ENCODE data around the gene LAMB2. TPM values are rescaled to one million over a fixed set of nuclear protein-coding genes. Genes with fewer than 3 reads are reported as not detected.

The LAMB2 gene
- total RNA-seq, 1 donor from 2014 or later: 16.6 TPM

DNA sequence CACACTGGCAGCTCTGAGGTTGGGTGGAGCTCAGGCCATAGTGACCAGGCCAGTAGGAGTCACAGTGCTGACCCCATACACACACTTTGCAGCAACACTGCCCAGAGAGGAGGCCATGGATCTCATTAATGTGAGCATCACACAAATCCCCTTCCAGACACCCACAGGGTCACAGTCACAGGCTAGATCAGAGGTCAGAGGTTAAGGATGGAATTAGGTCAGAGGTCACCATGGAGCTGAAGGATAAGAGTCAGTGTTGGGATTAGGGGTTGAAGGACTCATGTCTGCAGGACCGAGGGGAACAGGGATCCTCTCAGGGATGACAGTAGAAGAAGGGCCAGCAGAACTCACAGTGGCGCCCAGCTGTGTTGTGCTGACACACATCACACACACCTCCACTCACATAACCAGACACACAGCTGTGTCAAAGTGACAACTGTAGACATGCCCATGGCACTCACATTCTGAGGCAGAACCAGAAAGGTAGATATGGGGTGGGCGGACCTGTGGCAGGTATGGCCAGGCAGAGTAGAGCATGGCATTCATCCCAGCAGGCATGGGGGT lies 20.6 kb upstream of the LAMB2 start:
- Mint-ChIP-seq H3K27me3 (ENCODE audit: unreplicated experiment) (no peaks in the 10 kb centered on the region), H3K9me3 (ENCODE audit: unreplicated experiment) (peaks cover 2% of the 10 kb centered on the region), H3K27ac (ENCODE audit: unreplicated experiment) (no peak overlapping the region), H3K4me1 (ENCODE audit: low read depth, unreplicated experiment) (peaks cover 3% of the 10 kb centered on the region), H3K36me3 (ENCODE audit: unreplicated experiment) (no peaks in the 10 kb centered on the region), H3K4me3 (ENCODE audit: unreplicated experiment) (no peak overlapping the region)
- TF ChIP-seq, protein P1, sequence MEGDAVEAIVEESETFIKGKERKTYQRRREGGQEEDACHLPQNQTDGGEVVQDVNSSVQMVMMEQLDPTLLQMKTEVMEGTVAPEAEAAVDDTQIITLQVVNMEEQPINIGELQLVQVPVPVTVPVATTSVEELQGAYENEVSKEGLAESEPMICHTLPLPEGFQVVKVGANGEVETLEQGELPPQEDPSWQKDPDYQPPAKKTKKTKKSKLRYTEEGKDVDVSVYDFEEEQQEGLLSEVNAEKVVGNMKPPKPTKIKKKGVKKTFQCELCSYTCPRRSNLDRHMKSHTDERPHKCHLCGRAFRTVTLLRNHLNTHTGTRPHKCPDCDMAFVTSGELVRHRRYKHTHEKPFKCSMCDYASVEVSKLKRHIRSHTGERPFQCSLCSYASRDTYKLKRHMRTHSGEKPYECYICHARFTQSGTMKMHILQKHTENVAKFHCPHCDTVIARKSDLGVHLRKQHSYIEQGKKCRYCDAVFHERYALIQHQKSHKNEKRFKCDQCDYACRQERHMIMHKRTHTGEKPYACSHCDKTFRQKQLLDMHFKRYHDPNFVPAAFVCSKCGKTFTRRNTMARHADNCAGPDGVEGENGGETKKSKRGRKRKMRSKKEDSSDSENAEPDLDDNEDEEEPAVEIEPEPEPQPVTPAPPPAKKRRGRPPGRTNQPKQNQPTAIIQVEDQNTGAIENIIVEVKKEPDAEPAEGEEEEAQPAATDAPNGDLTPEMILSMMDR (IDR thresholded peaks at IDR 0.05; ENCODE audit: partially characterized antibody, unreplicated experiment): no peak
- no peak for DNase-seq

- Mint-ChIP-seq H3K9me3 (ENCODE audit: unreplicated experiment) (no peaks in the 10 kb centered on the region), H3K4me1 (ENCODE audit: low read depth, unreplicated experiment) (no peaks in the 10 kb centered on the region), H3K27ac (ENCODE audit: unreplicated experiment) (no peak overlapping the region), H3K4me3 (ENCODE audit: unreplicated experiment) (no peak overlapping the region), H3K27me3 (ENCODE audit: unreplicated experiment) (no peaks in the 10 kb centered on the region), H3K36me3 (ENCODE audit: unreplicated experiment) (no peaks in the 10 kb centered on the region)
- TF ChIP-seq, protein P1 (IDR thresholded peaks at IDR 0.05; ENCODE audit: partially characterized antibody, unreplicated experiment): no peak
- DNase-seq: no peak
These were observed 18.8 kb upstream of the LAMB2 start for GRCh38 chr3:49151610-49152009.

DNA sequence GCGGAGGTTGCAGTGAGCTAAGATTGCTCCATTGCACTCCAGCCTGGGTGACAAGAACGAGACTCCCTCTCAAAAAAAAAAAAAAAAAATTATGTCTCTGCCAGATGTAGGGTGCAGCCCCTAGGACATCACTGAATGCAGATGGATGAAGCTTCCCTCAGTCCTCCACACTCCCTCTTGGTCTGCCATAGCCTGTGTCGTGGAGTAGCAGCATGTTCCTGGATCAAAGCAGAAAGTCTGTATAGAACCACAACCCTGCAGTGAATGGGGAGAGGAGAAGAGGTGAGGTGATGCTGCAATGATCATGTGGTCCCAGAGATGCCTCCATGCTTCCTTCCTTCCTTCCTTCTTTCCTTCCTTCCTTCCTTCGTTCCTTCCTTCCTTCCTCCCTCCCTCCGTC lies 15.3 kb upstream of the LAMB2 start:
- TF ChIP-seq, protein P1 (IDR thresholded peaks at IDR 0.05; ENCODE audit: partially characterized antibody, unreplicated experiment): no peak
- no peak for DNase-seq
- Mint-ChIP-seq H3K9me3 (ENCODE audit: unreplicated experiment) (no peaks in the 10 kb centered on the region), H3K36me3 (ENCODE audit: unreplicated experiment) (no peaks in the 10 kb centered on the region), H3K27ac (ENCODE audit: unreplicated experiment) (no peak overlapping the region), H3K27me3 (ENCODE audit: unreplicated experiment) (no peaks in the 10 kb centered on the region), H3K4me3 (ENCODE audit: unreplicated experiment) (no peak overlapping the region), H3K4me1 (ENCODE audit: low read depth, unreplicated experiment) (no peaks in the 10 kb centered on the region)

DNA sequence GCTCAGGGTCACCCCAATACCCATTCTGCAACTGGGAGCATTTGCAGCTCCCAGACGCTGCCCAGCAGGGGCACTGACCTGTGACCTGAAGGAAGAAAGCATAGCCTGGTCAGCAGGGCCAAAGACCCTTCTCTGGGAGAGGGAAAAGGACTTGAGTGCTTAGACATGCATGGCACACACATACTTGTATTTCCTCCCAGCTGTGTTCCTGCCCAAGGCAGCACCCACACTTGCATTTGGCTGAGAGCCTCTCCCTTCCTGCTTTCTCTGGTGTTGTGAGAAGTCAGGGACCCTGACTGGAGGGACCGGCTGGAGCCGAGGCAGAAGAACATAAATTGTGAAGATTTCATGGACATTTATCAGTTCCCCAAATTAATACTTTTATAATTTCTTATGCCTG lies 7.2 kb upstream of the LAMB2 start:
- DNase-seq: no peak
- Mint-ChIP-seq H3K27me3 (ENCODE audit: unreplicated experiment) (peaks cover 3% of the 10 kb centered on the region), H3K4me1 (ENCODE audit: low read depth, unreplicated experiment) (no peaks in the 10 kb centered on the region), H3K27ac (ENCODE audit: unreplicated experiment) (no peak overlapping the region), H3K4me3 (ENCODE audit: unreplicated experiment) (no peak overlapping the region), H3K9me3 (ENCODE audit: unreplicated experiment) (peaks cover 3% of the 10 kb centered on the region), H3K36me3 (ENCODE audit: unreplicated experiment) (peaks cover 6% of the 10 kb centered on the region)
- TF ChIP-seq, protein P1 (IDR thresholded peaks at IDR 0.05; ENCODE audit: partially characterized antibody, unreplicated experiment): no peak

DNA sequence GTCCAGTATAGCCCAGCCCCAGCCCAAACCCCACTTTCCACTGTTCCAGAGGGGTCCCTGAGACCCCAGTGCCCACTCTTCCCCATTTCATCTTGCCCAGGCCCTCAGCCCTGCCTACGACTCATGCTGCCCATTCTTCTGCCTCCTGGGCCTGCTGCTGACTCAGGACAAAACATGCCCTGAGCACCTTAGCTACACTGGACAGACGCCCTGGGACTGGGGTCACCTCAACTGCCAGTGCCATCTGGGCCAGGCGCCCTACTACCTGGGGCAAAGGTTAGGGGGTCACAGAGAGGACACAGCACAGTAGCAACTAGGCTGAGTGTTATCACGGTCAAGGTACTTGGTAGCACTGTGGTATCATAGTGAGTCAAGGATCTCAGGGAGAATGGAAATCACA lies 2.6 kb upstream of the LAMB2 start:
- Mint-ChIP-seq H3K4me1 (ENCODE audit: low read depth, unreplicated experiment) (no peaks in the 10 kb centered on the region), H3K27ac (ENCODE audit: unreplicated experiment) (no peak overlapping the region), H3K4me3 (ENCODE audit: unreplicated experiment) (no peak overlapping the region), H3K9me3 (ENCODE audit: unreplicated experiment) (no peaks in the 10 kb centered on the region), H3K36me3 (ENCODE audit: unreplicated experiment) (no peaks in the 10 kb centered on the region), H3K27me3 (ENCODE audit: unreplicated experiment) (peaks cover 1% of the 10 kb centered on the region)
- TF ChIP-seq, protein P1 (IDR thresholded peaks at IDR 0.05; ENCODE audit: partially characterized antibody, unreplicated experiment): no peak
- DNase-seq: no peak
